Activated B cell treated with CpG ODN at 0.5 μM for 24 hours (primary cell): Measurements from ENCODE around the gene POLR1G. TPM values are rescaled to one million over a fixed set of nuclear protein-coding genes. Genes with fewer than 3 reads are reported as not detected.

Experiments
- ATAC-seq: fragments of 200-7000 bp; cut with Tn5 transposase; one replicate; pipeline ENCODE4 v1.10.0; 2021; ENCODE audit warnings: low read depth, mild to moderate bottlenecking, moderate library complexity
- CTCF ChIA-PET: fragments of 350-600 bp; sonication (Branson Sonifier 250); formaldehyde crosslinking; loops from one replicate; lab custom pipeline; 2021; ENCODE audit warnings: antibody characterized with exemption; lab: Charles Lee
- POLR2A ChIA-PET: fragments of 350-600 bp; sonication (Branson Sonifier 250); formaldehyde crosslinking; loops from one replicate; lab custom pipeline; 2021; ENCODE audit warnings: antibody characterized with exemption; lab: Charles Lee
- DNase-seq: peaks from one replicate; pipeline ENCODE4 v3.0.0; 2022
- H3K27ac Mint-ChIP-seq: one replicate; pipeline ENCODE4 v1.8.0; 2020; ENCODE audit warnings: mixed read lengths
- H3K27me3 Mint-ChIP-seq: one replicate; pipeline ENCODE4 v1.8.0; 2021; ENCODE audit warnings: mixed read lengths
- H3K36me3 Mint-ChIP-seq: one replicate; pipeline ENCODE4 v1.8.0; 2021; ENCODE audit warnings: low read depth, mixed read lengths
- H3K4me1 Mint-ChIP-seq: one replicate; pipeline ENCODE4 v1.8.0; 2021; ENCODE audit warnings: mixed read lengths
- H3K4me3 Mint-ChIP-seq: one replicate; pipeline ENCODE4 v1.8.0; 2020; ENCODE audit warnings: mild to moderate bottlenecking, mixed read lengths
- H3K9me3 Mint-ChIP-seq: one replicate; pipeline ENCODE4 v1.8.0; 2020; ENCODE audit warnings: mixed read lengths
- CTCF ChIP-seq: fragments of 200-600 bp; IDR thresholded peaks from one replicate; pipeline ENCODE4 v1.8.0; 2022; ENCODE audit warnings: antibody characterized with exemption, mild to moderate bottlenecking
- intact Hi-C: fragments of 100-400 bp; cut with micrococcal nuclease; formaldehyde crosslinking; loops from one replicate; pipeline ENCODE4 v1.15.1; 2024
- total RNA-seq: library from RNA; stranded (reverse); gene quantifications from 2 replicates; pipeline ENCODE4 v1.2.3, GENCODE V29; 2022

Gene POLR1G
- total RNA-seq, 1 donor from 2014 or later, result 6.7 TPM

DNA sequence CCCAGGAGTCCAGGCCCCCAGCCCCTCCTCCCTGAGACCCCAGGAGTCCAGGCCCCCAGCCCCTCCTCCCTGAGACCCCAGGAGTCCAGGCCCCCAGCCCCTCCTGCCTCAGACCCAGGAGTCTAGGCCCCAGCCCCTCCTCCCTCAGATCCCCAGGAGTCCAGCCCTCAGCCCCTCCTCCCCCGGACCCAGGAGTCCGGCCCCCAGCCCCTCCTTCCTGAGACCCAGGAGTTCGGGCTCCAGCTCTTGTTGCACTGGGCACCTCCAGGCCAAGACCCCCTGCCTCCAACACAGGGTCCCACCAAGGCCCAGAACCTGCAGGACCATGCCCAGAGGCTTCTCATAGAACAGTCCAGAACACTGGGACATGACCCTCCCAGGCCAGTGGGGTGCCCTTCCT lies 13.5 kb downstream of the POLR1G start:
- DNase-seq (no peak), ATAC-seq (no peak)
- ChIA-PET CTCF (interaction anchor here (0.6 to 1.7 kb wide), 4 partner anchors 17 to 64 kb away, joined by 3 to 7 read pairs (median 4); no protein-coding TSS in a partner anchor), POLR2A (interaction anchor here (0.9 to 1.0 kb wide), 2 partner anchors 12 to 17 kb away, joined by 3 read pairs; no protein-coding TSS in a partner anchor)
- no peaks in the 10 kb centered on the region for H3K9me3 Mint-ChIP-seq
- peak overlapping the region; percentile 66 for H3K4me3 Mint-ChIP-seq
- peaks cover 52% of the 10 kb centered on the region for H3K36me3 Mint-ChIP-seq
- intact Hi-C loops, result loop anchor here (1.0 to 10.0 kb wide), 3 partner anchors 14 to 355 kb away; partner anchors contain the start of gene POLR1G
- TF ChIP-seq CTCF, result no peak
- H3K27me3 Mint-ChIP-seq, result no peaks in the 10 kb centered on the region
- peaks cover 61% of the 10 kb centered on the region for H3K4me1 Mint-ChIP-seq
- H3K27ac Mint-ChIP-seq, result peak overlapping the region; percentile 82

- ATAC-seq (no peak), DNase-seq (no peak)
- H3K27ac Mint-ChIP-seq, result no peak overlapping the region
- peaks cover 52% of the 10 kb centered on the region for H3K36me3 Mint-ChIP-seq
- intact Hi-C loops, result loop anchor here (10.0 kb wide), 2 partner anchors 264 to 354 kb away; no protein-coding TSS in a partner anchor
- peak overlapping the region; percentile 11 for H3K4me3 Mint-ChIP-seq
- TF ChIP-seq CTCF, result no peak
- H3K9me3 Mint-ChIP-seq, result no peaks in the 10 kb centered on the region
- ChIA-PET POLR2A (interaction anchor here (0.9 kb wide), 1 partner anchor 18 kb away, joined by 3 read pairs; no protein-coding TSS in a partner anchor), CTCF (interaction anchor here (1.4 to 1.7 kb wide), 2 partner anchors 18 to 58 kb away, joined by 3 to 5 read pairs; no protein-coding TSS in a partner anchor)
- peaks cover 61% of the 10 kb centered on the region for H3K4me1 Mint-ChIP-seq
- no peaks in the 10 kb centered on the region for H3K27me3 Mint-ChIP-seq
Observed at GRCh38 chr19:45420356-45420755, 13.9 kb downstream of the POLR1G start.

- no peaks in the 10 kb centered on the region for H3K9me3 Mint-ChIP-seq
- TF ChIP-seq CTCF, result no peak
- H3K4me1 Mint-ChIP-seq, result peaks cover 61% of the 10 kb centered on the region
- H3K27ac Mint-ChIP-seq, result peak overlapping the region; percentile 69
- H3K27me3 Mint-ChIP-seq, result no peaks in the 10 kb centered on the region
- no peak for ATAC-seq
- POLR2A ChIA-PET, result interaction anchor here (0.9 to 1.1 kb wide), 2 partner anchors 18 to 49 kb away, joined by 3 to 8 read pairs; no protein-coding TSS in a partner anchor
- H3K4me3 Mint-ChIP-seq, result peak overlapping the region; percentile 11
- CTCF ChIA-PET, result interaction anchor here (1.2 to 1.4 kb wide), 2 partner anchors 58 to 64 kb away, joined by 3 to 5 read pairs; no protein-coding TSS in a partner anchor
- no peak for DNase-seq
- intact Hi-C loops, result loop anchor here (10.0 kb wide), 2 partner anchors 264 to 354 kb away; no protein-coding TSS in a partner anchor
- H3K36me3 Mint-ChIP-seq, result peaks cover 47% of the 10 kb centered on the region
Observed at GRCh38 chr19:45420871-45421270, 14.4 kb downstream of the POLR1G start.

- ChIA-PET CTCF (interaction anchor here (1.1 to 1.2 kb wide), 2 partner anchors 20 to 63 kb away, joined by 3 to 5 read pairs; no protein-coding TSS in a partner anchor), POLR2A (interaction anchor here (1.1 kb wide), 1 partner anchor 47 kb away, joined by 8 read pairs; no protein-coding TSS in a partner anchor)
- peak overlapping the region; percentile 2 for H3K4me3 Mint-ChIP-seq
- no peak for TF ChIP-seq CTCF
- intact Hi-C loops, result loop anchor here (2.0 to 10.0 kb wide), 3 partner anchors 17 to 353 kb away; no protein-coding TSS in a partner anchor
- peaks cover 39% of the 10 kb centered on the region for H3K36me3 Mint-ChIP-seq
- peaks cover 62% of the 10 kb centered on the region for H3K4me1 Mint-ChIP-seq
- H3K27me3 Mint-ChIP-seq, result no peaks in the 10 kb centered on the region
- no peaks in the 10 kb centered on the region for H3K9me3 Mint-ChIP-seq
- no peak for ATAC-seq
- peak overlapping the region; percentile 36 for H3K27ac Mint-ChIP-seq
- DNase-seq, result no peak
Observed at GRCh38 chr19:45421947-45422498, 15.6 kb downstream of the POLR1G start.
